AG20443 (cell line): ENCODE results near the gene RTL10.

ENCODE experiments used
- DNase-seq: peaks from one replicate; pipeline ENCODE4 v3.0.0; 2012; ENCODE audit warnings: low spot score, mixed read lengths

The RTL10 gene

GRCh38 chr22:19808873-19809478 lies 45.7 kb downstream of the RTL10 start:
- DNase-seq, result no peak

- no peak for DNase-seq
Measured at GRCh38 chr22:19807914-19808872, 46.5 kb downstream of the RTL10 start.

- no peak for DNase-seq
Measured at GRCh38 chr22:19807161-19807913, 47.3 kb downstream of the RTL10 start.

GRCh38 chr22:19806213-19807160 lies 48.2 kb downstream of the RTL10 start:
- DNase-seq, result no peak

GRCh38 chr22:19805821-19806212 lies 48.9 kb downstream of the RTL10 start:
- no peak for DNase-seq
